ENCODE results near the gene EVI2B.
"Not testable (repeated sequence)": the region's sequence is repeated elsewhere in the genome, so short reads cannot be mapped to it uniquely, and the experiment has no call there.

The EVI2B gene

GRCh38 chr17:31355935-31356334 lies 42.1 kb upstream of the EVI2B start:
- TF ChIP-seq GABPA (IDR thresholded peaks at IDR 0.05; ENCODE audit: low read depth) (no peak), CTCF (IDR thresholded peaks at IDR 0.05; ENCODE audit: insufficient read depth, low read length) (no peak), REST (IDR thresholded peaks at IDR 0.05; ENCODE audit: insufficient replicate concordance, low read depth) (no peak), SPI1 (IDR thresholded peaks at IDR 0.05; ENCODE audit: borderline replicate concordance, low read depth) (no peak), POLR2AphosphoS5 (IDR thresholded peaks at IDR 0.05; ENCODE audit: low read depth) (no peak)
- H3K27ac ChIP-seq (replicated peaks) = no peak overlapping the region
- H3K27me3 ChIP-seq (ENCODE audit: insufficient read depth, poor library complexity, severe bottlenecking) = no peaks in the 10 kb centered on the region
- no peak overlapping the region for H3K4me3 ChIP-seq (replicated peaks; ENCODE audit: insufficient read depth, low read length)
- DNase-seq (ENCODE audit: low read depth in 1 of 2, low spot score in 1 of 2) = no peak

- TF ChIP-seq POLR2AphosphoS5 (IDR thresholded peaks at IDR 0.05; ENCODE audit: low read depth) (no peak), CTCF (IDR thresholded peaks at IDR 0.05; ENCODE audit: insufficient read depth, low read length) (no peak), SPI1 (IDR thresholded peaks at IDR 0.05; ENCODE audit: borderline replicate concordance, low read depth) (no peak), REST (IDR thresholded peaks at IDR 0.05; ENCODE audit: insufficient replicate concordance, low read depth) (no peak), GABPA (IDR thresholded peaks at IDR 0.05; ENCODE audit: low read depth) (no peak)
- Histone ChIP-seq H3K27ac (replicated peaks) (no peak overlapping the region), H3K27me3 (ENCODE audit: insufficient read depth, poor library complexity, severe bottlenecking) (no peaks in the 10 kb centered on the region), H3K4me3 (replicated peaks; ENCODE audit: insufficient read depth, low read length) (no peak overlapping the region)
- no peak for DNase-seq (ENCODE audit: low read depth in 1 of 2, low spot score in 1 of 2)
Observed at GRCh38 chr17:31349454-31349853, 35.6 kb upstream of the EVI2B start.

- DNase-seq (ENCODE audit: low read depth in 1 of 2, low spot score in 1 of 2); H3K27ac ChIP-seq (replicated peaks); H3K4me3 ChIP-seq (replicated peaks; ENCODE audit: insufficient read depth, low read length); H3K27me3 ChIP-seq (ENCODE audit: insufficient read depth, poor library complexity, severe bottlenecking): not testable (repeated sequence)
Observed at GRCh38 chr17:31345191-31345747, 31.4 kb upstream of the EVI2B start.

- no peak for TF ChIP-seq POLR2AphosphoS5 (IDR thresholded peaks at IDR 0.05; ENCODE audit: low read depth)
- no peak for TF ChIP-seq GABPA (IDR thresholded peaks at IDR 0.05; ENCODE audit: low read depth)
- DNase-seq (ENCODE audit: low read depth in 1 of 2, low spot score in 1 of 2) = no peak
- Histone ChIP-seq H3K4me3 (replicated peaks; ENCODE audit: insufficient read depth, low read length) (no peak overlapping the region), H3K27me3 (ENCODE audit: insufficient read depth, poor library complexity, severe bottlenecking) (no peaks in the 10 kb centered on the region), H3K27ac (replicated peaks) (no peak overlapping the region)
Observed at GRCh38 chr17:31339906-31340661, 26.2 kb upstream of the EVI2B start.

- TF ChIP-seq SPI1 (IDR thresholded peaks at IDR 0.05; ENCODE audit: borderline replicate concordance, low read depth) (no peak), GABPA (IDR thresholded peaks at IDR 0.05; ENCODE audit: low read depth) (no peak), POLR2AphosphoS5 (IDR thresholded peaks at IDR 0.05; ENCODE audit: low read depth) (no peak), CTCF (IDR thresholded peaks at IDR 0.05; ENCODE audit: insufficient read depth, low read length) (no peak), REST (IDR thresholded peaks at IDR 0.05; ENCODE audit: insufficient replicate concordance, low read depth) (no peak)
- no peak for DNase-seq (ENCODE audit: low read depth in 1 of 2, low spot score in 1 of 2)
- no peak overlapping the region for H3K27ac ChIP-seq (replicated peaks)
- H3K4me3 ChIP-seq (replicated peaks; ENCODE audit: insufficient read depth, low read length) = no peak overlapping the region
- H3K27me3 ChIP-seq (ENCODE audit: insufficient read depth, poor library complexity, severe bottlenecking) = no peaks in the 10 kb centered on the region
Observed at GRCh38 chr17:31329221-31329620, 15.4 kb upstream of the EVI2B start.

Data from HL-60 (cell line).